Fibroblast of pulmonary artery (primary cell): ENCODE measurements around the gene CABP4.

Experiments
- DNase-seq: peaks from one replicate; pipeline ENCODE4 v3.0.0-alpha.2; 2010; ENCODE audit warnings: low read depth
- H3K4me3 ChIP-seq: replicated peaks from 2 replicates; pipeline ENCODE4 v1.5.1; 2011; ENCODE audit warnings: low read depth, mild to moderate bottlenecking, control low read depth, low read length, moderate library complexity
- CTCF ChIP-seq: IDR thresholded peaks from 2 replicates; pipeline ENCODE4 v1.5.1; 2011; ENCODE audit warnings: mild to moderate bottlenecking, control low read depth, low read length, inconsistent platforms; ENCODE audit errors: missing control alignments

CABP4 gene

GRCh38 chr11:67489203-67489884 is 34.2 kb downstream of the CABP4 start:
- no peak overlapping the region for H3K4me3 ChIP-seq
- no peak for TF ChIP-seq CTCF
- no peak for DNase-seq

- no peak overlapping the region for H3K4me3 ChIP-seq
- DNase-seq: no peak
- no peak for TF ChIP-seq CTCF
These were observed 35.0 kb downstream of the CABP4 start for GRCh38 chr11:67489885-67490726.

- no peak for DNase-seq
- no peak overlapping the region for H3K4me3 ChIP-seq
- no peak for TF ChIP-seq CTCF
These were observed 35.5 kb downstream of the CABP4 start for GRCh38 chr11:67490727-67491065.

GRCh38 chr11:67491276-67492068 is 36.3 kb downstream of the CABP4 start:
- no peak for DNase-seq
- no peak overlapping the region for H3K4me3 ChIP-seq
- no peak for TF ChIP-seq CTCF

- H3K4me3 ChIP-seq: no peak overlapping the region
- TF ChIP-seq CTCF: no peak
- no peak for DNase-seq
These were observed 37.0 kb downstream of the CABP4 start for GRCh38 chr11:67492069-67492727.

- DNase-seq: no peak
These were observed 37.8 kb downstream of the CABP4 start for GRCh38 chr11:67492801-67493547.

More at GRCh38 chr11:67492801-67493547, 37.8 kb downstream of the CABP4 start:
- TF ChIP-seq CTCF: no peak
- no peak overlapping the region for H3K4me3 ChIP-seq
